Tibial nerve (tissue), 4 donors: ENCODE measurements around the gene DPAGT1.

ENCODE experiments used
- EP300 ChIP-seq, 2 donors: sonication (generic); formaldehyde crosslinking; IDR thresholded peaks; one replicate each; pipeline ENCODE4 v1.6.1; 2017; ENCODE audit warnings: antibody characterized with exemption in 2 of 2, mild to moderate bottlenecking in 1 of 2
- POLR2A ChIP-seq, 2 donors: fragments of 450-650 bp; IDR thresholded peaks; one replicate each; pipeline ENCODE4 v1.6.1; 2017; ENCODE audit warnings: antibody characterized with exemption in 2 of 2, mild to moderate bottlenecking in 2 of 2, moderate library complexity in 2 of 2
- TF ChIP-seq, protein P1 (sequence below), 5 experiments: fragments of 200-600 bp in 3 of 5; fragments of 450-650 bp in 2 of 5; sonication (generic) in 3 of 5; IDR thresholded peaks; one replicate each; pipeline ENCODE4 v1.5.1; 2016 to 2019; ENCODE audit warnings: antibody characterized with exemption in 5 of 5, mild to moderate bottlenecking in 3 of 5, moderate library complexity in 2 of 5

DNA sequence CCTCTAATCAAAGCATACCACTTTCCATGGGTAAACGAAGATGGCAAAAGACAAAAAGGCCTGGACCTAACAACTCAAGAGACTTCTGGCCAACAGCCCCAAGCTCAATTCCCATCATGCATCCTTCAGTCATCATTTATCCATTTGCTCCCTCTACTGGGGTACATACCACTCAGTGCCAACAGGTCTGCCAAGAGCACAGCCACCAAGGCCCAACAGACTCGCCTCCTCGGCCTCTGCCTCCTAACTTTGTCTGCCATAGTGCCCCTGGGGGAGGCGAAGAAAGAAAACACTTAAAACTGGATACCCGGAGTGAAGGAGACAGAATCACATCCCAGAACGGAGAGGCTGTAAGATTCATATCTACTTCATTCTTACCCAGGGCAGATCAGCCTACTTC, 45.8 kb downstream of the DPAGT1 start:
- TF ChIP-seq POLR2A (IDR thresholded peaks at IDR 0.05), result no peak
- TF ChIP-seq, protein P1, sequence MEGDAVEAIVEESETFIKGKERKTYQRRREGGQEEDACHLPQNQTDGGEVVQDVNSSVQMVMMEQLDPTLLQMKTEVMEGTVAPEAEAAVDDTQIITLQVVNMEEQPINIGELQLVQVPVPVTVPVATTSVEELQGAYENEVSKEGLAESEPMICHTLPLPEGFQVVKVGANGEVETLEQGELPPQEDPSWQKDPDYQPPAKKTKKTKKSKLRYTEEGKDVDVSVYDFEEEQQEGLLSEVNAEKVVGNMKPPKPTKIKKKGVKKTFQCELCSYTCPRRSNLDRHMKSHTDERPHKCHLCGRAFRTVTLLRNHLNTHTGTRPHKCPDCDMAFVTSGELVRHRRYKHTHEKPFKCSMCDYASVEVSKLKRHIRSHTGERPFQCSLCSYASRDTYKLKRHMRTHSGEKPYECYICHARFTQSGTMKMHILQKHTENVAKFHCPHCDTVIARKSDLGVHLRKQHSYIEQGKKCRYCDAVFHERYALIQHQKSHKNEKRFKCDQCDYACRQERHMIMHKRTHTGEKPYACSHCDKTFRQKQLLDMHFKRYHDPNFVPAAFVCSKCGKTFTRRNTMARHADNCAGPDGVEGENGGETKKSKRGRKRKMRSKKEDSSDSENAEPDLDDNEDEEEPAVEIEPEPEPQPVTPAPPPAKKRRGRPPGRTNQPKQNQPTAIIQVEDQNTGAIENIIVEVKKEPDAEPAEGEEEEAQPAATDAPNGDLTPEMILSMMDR (IDR thresholded peaks at IDR 0.05), result no peak
- TF ChIP-seq EP300 (IDR thresholded peaks at IDR 0.05), result no peak
